ENCODE measurements around the gene RFTN1. TPM values are rescaled to one million over a fixed set of nuclear protein-coding genes. Genes with fewer than 3 reads are reported as not detected.

The RFTN1 gene
- total RNA-seq, 1 donor from 2014 or later: 54.9 TPM

- no peak for DNase-seq (ENCODE audit: low spot score)
Measured at GRCh38 chr3:16286751-16287543, 226.6 kb downstream of the RFTN1 start.

GRCh38 chr3:16286161-16286560 is 227.3 kb downstream of the RFTN1 start:
- DNase-seq (ENCODE audit: low spot score): no peak

GRCh38 chr3:16284633-16285032 is 228.9 kb downstream of the RFTN1 start:
- no peak for DNase-seq (ENCODE audit: low spot score)

GRCh38 chr3:16280671-16281070 is 232.8 kb downstream of the RFTN1 start:
- no peak for DNase-seq (ENCODE audit: low spot score)

- no peak for DNase-seq (ENCODE audit: low spot score)
Measured at GRCh38 chr3:16279010-16279801, 234.3 kb downstream of the RFTN1 start.

GRCh38 chr3:16277471-16277870 is 236.0 kb downstream of the RFTN1 start:
- DNase-seq (ENCODE audit: low spot score): no peak

GRCh38 chr3:16273867-16274266 is 239.6 kb downstream of the RFTN1 start:
- DNase-seq (ENCODE audit: low spot score): no peak

GRCh38 chr3:16272588-16272987 is 240.9 kb downstream of the RFTN1 start:
- DNase-seq (ENCODE audit: low spot score): no peak

GRCh38 chr3:16270855-16271254 is 242.6 kb downstream of the RFTN1 start:
- no peak for DNase-seq (ENCODE audit: low spot score)

- DNase-seq (ENCODE audit: low spot score): no peak
Measured at GRCh38 chr3:16266714-16267113, 246.8 kb downstream of the RFTN1 start.

Other genes with a start within 250 kb of the RFTN1 start
- 40.3 TPM for gene DPH3, start 248.8 kb downstream of the RFTN1 start, total RNA-seq
- 14.3 TPM for gene OXNAD1, start 248.5 kb downstream of the RFTN1 start, total RNA-seq
- not detected for gene DAZL, start 91.7 kb upstream of the RFTN1 start, total RNA-seq

All from mesenteric fat pad (tissue), 1 donor.